CD4-positive, CD25-positive, alpha-beta regulatory T cell (primary cell): ENCODE measurements around the gene SATB2. TPM values are rescaled to one million over a fixed set of nuclear protein-coding genes. Genes with fewer than 3 reads are reported as not detected.
A peak's percentile ranks its signal among the peaks of the same experiment; 100 is the strongest.

Source experiments
- ATAC-seq, 2 donors: fragments of 150-1000 bp; cut with Tn5 transposase; one replicate each; pipeline ENCODE4 v1.10.0; 2021; ENCODE audit warnings: low read depth in 2 of 2, moderate number of reproducible peaks in 2 of 2, moderate library complexity in 1 of 2
- DNase-seq, 3 donors: peaks; one replicate each; pipeline versions ENCODE4 v3.0.0 to v3.0.0-alpha.2; 2012 to 2022; ENCODE audit warnings: mixed read lengths in 1 of 3
- H3K27ac ChIP-seq: one replicate; pipeline ENCODE4 v1.7.0; 2013; ENCODE audit warnings: mild to moderate bottlenecking, low read length; ENCODE audit not compliant: insufficient read depth, poor library complexity, severe bottlenecking
- H3K27me3 ChIP-seq: one replicate; pipeline ENCODE4 v1.7.0; 2013; ENCODE audit warnings: low read length; ENCODE audit not compliant: control insufficient read depth, insufficient read depth
- H3K36me3 ChIP-seq: one replicate; pipeline ENCODE4 v1.7.0; 2013; ENCODE audit warnings: mild to moderate bottlenecking, low read length, moderate library complexity; ENCODE audit not compliant: control insufficient read depth, insufficient read depth
- H3K4me1 ChIP-seq: 2 replicates; pipeline ENCODE4 v1.7.0; 2013; ENCODE audit warnings: mild to moderate bottlenecking, low read length; ENCODE audit not compliant: insufficient read depth, control insufficient read depth, poor library complexity, severe bottlenecking
- H3K4me3 ChIP-seq: one replicate; pipeline ENCODE4 v1.7.0; 2013; ENCODE audit warnings: low read depth, mild to moderate bottlenecking, low read length, moderate library complexity
- H3K9me3 ChIP-seq, 2 experiments: 1 replicate in 1 of 2; 2 replicates in 1 of 2; pipeline ENCODE4 v1.7.0; 2013; ENCODE audit warnings: low read length in 2 of 2, mild to moderate bottlenecking in 1 of 2, moderate library complexity in 1 of 2; ENCODE audit not compliant: control insufficient read depth in 2 of 2
- H3K27ac Mint-ChIP-seq, 3 donors: one replicate each; pipeline ENCODE4 v1.8.0; 2020 to 2022; ENCODE audit warnings: mild to moderate bottlenecking in 3 of 3, mixed read lengths in 3 of 3, moderate library complexity in 2 of 3
- H3K27me3 Mint-ChIP-seq: one replicate; pipeline ENCODE4 v1.8.0; 2022; ENCODE audit warnings: mild to moderate bottlenecking, mixed read lengths
- H3K36me3 Mint-ChIP-seq: one replicate; pipeline ENCODE4 v1.8.0; 2020; ENCODE audit warnings: mixed read lengths
- H3K4me1 Mint-ChIP-seq, 4 donors: one replicate each; pipeline ENCODE4 v1.8.0; 2020 to 2022; ENCODE audit warnings: mixed read lengths in 4 of 4, mild to moderate bottlenecking in 1 of 4
- H3K4me3 Mint-ChIP-seq, 4 donors: one replicate each; pipeline ENCODE4 v1.8.0; 2020 to 2022; ENCODE audit warnings: mild to moderate bottlenecking in 4 of 4, mixed read lengths in 4 of 4, moderate library complexity in 3 of 4
- H3K9me3 Mint-ChIP-seq, 7 donors: one replicate each; pipeline ENCODE4 v1.8.0; 2020 to 2022; ENCODE audit warnings: mixed read lengths in 7 of 7, mild to moderate bottlenecking in 3 of 7, moderate library complexity in 2 of 7
- polyA plus RNA-seq, 4 donors: library from polyadenylated mRNA; unstranded; fragments of 300-500 nt; fragmentation: Illumina TruSeq; gene quantifications; one replicate each; pipeline ENCODE4 v1.2.3, GENCODE V29; 2021
- total RNA-seq: library from RNA; stranded (reverse); gene quantifications from one replicate; pipeline ENCODE4 v1.2.3, GENCODE V29; 2022

SATB2 gene
- total and polyA plus RNA-seq, 5 donors from 2014 or later: 0.05 TPM; not detected in 4

DNA sequence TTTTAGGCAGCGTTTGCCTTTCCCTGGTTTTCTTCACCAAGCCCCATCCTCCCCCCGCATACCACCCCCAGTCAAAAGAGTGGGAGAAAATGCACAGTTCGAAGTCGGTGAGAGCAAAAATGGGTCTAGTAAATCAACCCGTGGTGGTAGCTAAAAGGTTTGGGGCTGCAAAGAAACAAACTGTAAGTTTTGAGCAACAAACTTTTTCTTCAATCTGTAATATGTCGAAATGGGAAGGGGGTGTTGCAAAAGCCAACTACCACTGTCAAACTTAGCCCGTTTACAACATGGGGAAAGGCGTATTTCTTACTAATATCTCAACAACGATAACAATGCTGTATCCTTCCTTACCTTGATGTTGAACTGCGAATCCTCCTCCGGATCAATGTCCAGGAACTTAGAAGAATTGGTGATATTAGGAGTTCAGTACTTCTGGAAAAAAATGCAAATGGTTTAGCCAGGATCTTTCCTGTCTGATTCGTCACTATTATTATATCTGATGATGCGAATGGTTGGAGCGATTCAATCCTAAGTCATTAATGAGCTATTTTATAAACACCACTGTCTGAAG is 2.4 kb upstream of the SATB2 start:
- peaks cover 27% of the 10 kb centered on the region for H3K27me3 ChIP-seq
- no peak for ATAC-seq

GRCh38 chr2:199459286-199460100 is 1.8 kb upstream of the SATB2 start:
- Histone ChIP-seq H3K4me1 (peaks cover 57% of the 10 kb centered on the region), H3K27ac (no peak overlapping the region)
- peaks cover 64% of the 10 kb centered on the region for H3K27me3 Mint-ChIP-seq

More for the DNA sequence above, 2.4 kb upstream of the SATB2 start:
- Mint-ChIP-seq H3K9me3 (peaks cover 0 to 18% (median 7%) of the 10 kb centered on the region in 7 donors), H3K27me3 (peaks cover 65% of the 10 kb centered on the region), H3K36me3 (peaks cover 3% of the 10 kb centered on the region), H3K4me3 (peak overlapping the region; percentile 91 to 97 (median 94)), H3K4me1 (peaks cover 15 to 46% (median 19%) of the 10 kb centered on the region in 4 donors), H3K27ac (peak overlapping the region in 1 of 3 donors; percentile 74)
- Histone ChIP-seq H3K4me3 (peak overlapping the region; percentile 62), H3K36me3 (no peaks in the 10 kb centered on the region), H3K27ac (no peak overlapping the region), H3K9me3 (peaks cover 10 to 25% of the 10 kb centered on the region in 2 experiments), H3K4me1 (peaks cover 60% of the 10 kb centered on the region)
- no peak for DNase-seq

GRCh38 chr2:199458806-199459285 is 1.1 kb upstream of the SATB2 start:
- Mint-ChIP-seq H3K9me3 (peaks cover 0 to 15% (median 4%) of the 10 kb centered on the region in 7 donors), H3K4me1 (peaks cover 11 to 39% (median 15%) of the 10 kb centered on the region in 4 donors), H3K4me3 (peak overlapping the region in 2 of 4 donors; percentile 94 to 95), H3K36me3 (peaks cover 3% of the 10 kb centered on the region), H3K27me3 (peaks cover 70% of the 10 kb centered on the region), H3K27ac (no peak overlapping the region)
- Histone ChIP-seq H3K4me1 (peaks cover 51% of the 10 kb centered on the region), H3K27me3 (peaks cover 35% of the 10 kb centered on the region), H3K4me3 (peak overlapping the region; percentile 62), H3K9me3 (peaks cover 8 to 16% of the 10 kb centered on the region in 2 experiments), H3K27ac (no peak overlapping the region), H3K36me3 (no peaks in the 10 kb centered on the region)
- ATAC-seq (peak; percentile 5 to 22), DNase-seq (peak in 1 of 3 donors; percentile 40)

More at GRCh38 chr2:199459286-199460100, 1.8 kb upstream of the SATB2 start:
- H3K36me3 Mint-ChIP-seq: peaks cover 3% of the 10 kb centered on the region
- ATAC-seq: peak in 1 of 2 donors; percentile 31
- peak in 1 of 3 donors; percentile 68 for DNase-seq
- peak overlapping the region; percentile 91 to 97 (median 94) for H3K4me3 Mint-ChIP-seq
- H3K27ac Mint-ChIP-seq: peak overlapping the region in 1 of 3 donors; percentile 74
- Histone ChIP-seq H3K36me3 (no peaks in the 10 kb centered on the region), H3K27me3 (peaks cover 28% of the 10 kb centered on the region), H3K9me3 (peaks cover 8 to 22% of the 10 kb centered on the region in 2 experiments), H3K4me3 (peak overlapping the region; percentile 62)
- H3K9me3 Mint-ChIP-seq: peaks cover 0 to 15% (median 4%) of the 10 kb centered on the region in 7 donors
- H3K4me1 Mint-ChIP-seq: peaks cover 11 to 42% (median 15%) of the 10 kb centered on the region in 4 donors

GRCh38 chr2:199458009-199458805 is 468 bp upstream of the SATB2 start:
- Histone ChIP-seq H3K4me3 (no peak overlapping the region), H3K27ac (no peak overlapping the region), H3K27me3 (peaks cover 40% of the 10 kb centered on the region), H3K4me1 (peaks cover 45% of the 10 kb centered on the region), H3K9me3 (peaks cover 8 to 16% of the 10 kb centered on the region in 2 experiments), H3K36me3 (no peaks in the 10 kb centered on the region)
- Mint-ChIP-seq H3K4me3 (peak overlapping the region; percentile 22 to 79 (median 48)), H3K27me3 (peaks cover 72% of the 10 kb centered on the region), H3K9me3 (peaks cover 0 to 15% (median 4%) of the 10 kb centered on the region in 7 donors), H3K4me1 (peaks cover 11 to 35% (median 15%) of the 10 kb centered on the region in 4 donors), H3K36me3 (peaks cover 3% of the 10 kb centered on the region), H3K27ac (no peak overlapping the region)
- ATAC-seq: peak; percentile 22 to 32
- DNase-seq: peak in 1 of 3 donors; percentile 36

DNA sequence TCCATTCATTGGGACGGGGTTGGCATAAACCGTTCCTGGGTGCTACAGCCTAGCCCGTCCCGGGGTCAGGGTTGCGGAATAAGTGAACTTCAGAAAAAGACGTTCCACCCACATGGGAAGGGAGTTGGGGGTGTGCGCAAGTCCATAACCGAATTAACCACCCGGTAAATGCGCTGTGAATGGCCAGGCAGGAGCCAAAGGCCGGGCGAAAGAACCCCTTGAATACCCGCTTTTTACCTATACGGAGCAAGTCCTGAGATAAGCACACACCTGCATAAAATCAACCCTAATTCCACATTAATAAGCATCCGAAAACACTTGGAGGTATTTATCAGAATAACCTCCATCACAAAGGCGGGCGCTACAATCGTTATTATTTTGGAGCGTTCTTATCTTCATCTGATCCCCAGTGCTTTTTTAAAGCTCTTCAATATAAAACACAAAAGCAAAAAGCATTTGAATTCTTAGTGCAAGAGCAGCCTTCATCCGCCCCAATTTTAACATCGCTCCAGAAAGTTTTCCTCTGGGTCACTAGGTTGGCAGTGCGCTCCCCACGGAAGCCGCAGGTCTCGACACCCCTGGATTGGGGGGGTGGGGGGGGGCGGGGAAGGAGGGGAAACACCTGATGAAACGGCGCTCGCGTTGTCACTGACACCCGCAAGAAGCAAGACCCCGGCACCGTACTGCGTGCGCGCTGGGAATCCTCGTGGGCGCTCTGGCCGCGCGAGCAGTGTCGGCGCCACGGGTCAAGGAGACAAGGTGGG is 1.2 kb downstream of the SATB2 start:
- Mint-ChIP-seq H3K9me3 (peaks cover 0 to 13% (median 4%) of the 10 kb centered on the region in 7 donors), H3K36me3 (peaks cover 3% of the 10 kb centered on the region), H3K4me1 (peaks cover 9 to 33% (median 15%) of the 10 kb centered on the region in 4 donors), H3K27me3 (peaks cover 73% of the 10 kb centered on the region), H3K27ac (no peak overlapping the region), H3K4me3 (peak overlapping the region; percentile 69 to 80 (median 73))
- H3K9me3 ChIP-seq: peaks cover 4 to 9% of the 10 kb centered on the region in 2 experiments
- ATAC-seq (no peak), DNase-seq (no peak)
- H3K27ac ChIP-seq: no peak overlapping the region
- no peaks in the 10 kb centered on the region for H3K36me3 ChIP-seq
- H3K27me3 ChIP-seq: peaks cover 52% of the 10 kb centered on the region
- peaks cover 36% of the 10 kb centered on the region for H3K4me1 ChIP-seq
- H3K4me3 ChIP-seq: no peak overlapping the region

DNA sequence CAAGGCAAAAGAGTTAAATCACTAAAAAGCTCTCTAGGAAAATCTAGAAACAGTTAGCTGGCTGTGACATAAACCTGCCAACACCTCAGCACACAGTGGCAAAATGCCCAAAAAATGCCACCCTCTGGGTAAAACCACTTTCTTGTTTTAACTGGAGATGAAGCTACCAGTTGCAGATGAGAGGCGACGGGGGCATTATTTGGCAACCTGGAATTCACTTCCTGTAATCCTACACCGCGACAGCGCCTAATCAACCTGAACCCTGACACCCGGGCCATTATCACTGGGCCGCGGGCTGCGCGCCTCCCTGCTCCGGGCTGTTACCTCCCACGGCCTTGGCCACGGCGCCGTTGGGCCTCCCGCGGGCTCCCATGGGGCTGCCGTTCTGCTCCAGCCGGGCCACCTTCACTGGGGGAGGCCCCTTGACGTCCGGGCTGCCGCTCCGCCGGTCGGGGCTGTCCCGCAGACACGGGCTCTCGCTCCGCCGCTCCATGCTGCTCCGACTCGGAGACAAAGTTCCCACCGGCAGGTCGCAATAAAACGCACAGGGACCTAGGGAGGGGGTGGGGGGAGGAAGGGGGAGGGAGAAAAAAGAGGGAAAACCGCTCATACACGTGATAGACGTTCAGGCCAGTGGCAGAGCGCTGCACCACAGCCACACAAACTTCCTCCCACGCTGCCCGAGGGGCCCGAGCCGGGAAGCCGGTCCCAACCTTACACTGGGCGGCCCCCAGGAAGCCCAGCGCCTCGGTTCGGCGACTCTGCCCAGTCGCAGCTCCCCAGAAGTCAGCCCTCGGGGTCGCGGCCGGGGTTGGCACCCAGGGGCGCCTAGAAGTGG is 2.0 kb downstream of the SATB2 start:
- H3K36me3 ChIP-seq: no peaks in the 10 kb centered on the region
- Mint-ChIP-seq H3K4me3 (peak overlapping the region; percentile 24 to 85 (median 64)), H3K4me1 (peaks cover 1 to 33% (median 15%) of the 10 kb centered on the region in 4 donors), H3K36me3 (peaks cover 3% of the 10 kb centered on the region), H3K27ac (no peak overlapping the region), H3K9me3 (peaks cover 0 to 8% (median 3%) of the 10 kb centered on the region in 7 donors), H3K27me3 (peaks cover 73% of the 10 kb centered on the region)
- H3K4me3 ChIP-seq: no peak overlapping the region
- no peak for ATAC-seq
- no peak overlapping the region for H3K27ac ChIP-seq
- H3K4me1 ChIP-seq: peaks cover 36% of the 10 kb centered on the region
- no peak for DNase-seq
- peaks cover 49% of the 10 kb centered on the region for H3K27me3 ChIP-seq
- H3K9me3 ChIP-seq: peaks cover 0 to under 1% of the 10 kb centered on the region in 2 experiments
